Measurements from ENCODE around the gene SLIT1.

SLIT1 gene

DNA sequence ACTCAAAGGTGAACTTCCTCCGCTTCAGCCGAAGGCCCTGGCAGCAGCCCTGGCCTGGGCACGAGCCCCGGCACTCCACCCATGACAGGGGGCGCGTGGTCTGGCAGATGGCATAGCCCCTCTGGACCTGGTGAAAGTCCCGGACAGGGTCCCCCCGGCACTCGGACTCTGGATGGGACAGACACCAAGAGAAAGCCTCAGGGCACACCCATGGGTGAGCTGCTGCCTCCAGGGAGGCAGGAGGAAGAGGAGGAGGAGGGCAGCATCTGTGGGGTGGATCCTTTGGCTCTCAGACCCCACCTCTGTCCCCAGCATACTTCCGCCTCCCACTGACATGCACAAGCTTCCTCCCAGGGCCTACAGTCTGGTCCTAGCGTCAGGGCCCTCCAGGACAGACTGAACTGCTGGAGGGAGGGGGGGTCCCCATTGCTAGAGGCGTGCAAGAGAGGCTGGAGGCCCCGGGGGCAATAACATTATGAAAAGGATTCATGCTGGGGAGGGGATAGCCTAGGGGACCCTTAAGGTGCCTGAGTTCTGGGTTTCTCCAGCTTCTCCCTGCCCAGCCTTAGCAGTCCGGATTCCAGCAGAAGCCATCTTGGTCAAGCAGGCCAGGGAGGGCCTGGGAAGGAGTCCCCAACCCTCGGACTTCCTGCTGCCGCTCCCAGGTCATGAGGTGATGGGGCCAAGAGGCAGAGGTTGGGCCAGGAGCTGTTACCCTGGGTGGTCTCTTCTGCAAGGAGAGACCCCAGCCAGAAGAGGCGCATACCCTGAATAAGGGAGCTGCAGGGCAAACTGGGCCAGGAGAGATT lies 184.4 kb downstream of the SLIT1 start:
- DNase-seq (ENCODE audit: low read depth): no peak

DNA sequence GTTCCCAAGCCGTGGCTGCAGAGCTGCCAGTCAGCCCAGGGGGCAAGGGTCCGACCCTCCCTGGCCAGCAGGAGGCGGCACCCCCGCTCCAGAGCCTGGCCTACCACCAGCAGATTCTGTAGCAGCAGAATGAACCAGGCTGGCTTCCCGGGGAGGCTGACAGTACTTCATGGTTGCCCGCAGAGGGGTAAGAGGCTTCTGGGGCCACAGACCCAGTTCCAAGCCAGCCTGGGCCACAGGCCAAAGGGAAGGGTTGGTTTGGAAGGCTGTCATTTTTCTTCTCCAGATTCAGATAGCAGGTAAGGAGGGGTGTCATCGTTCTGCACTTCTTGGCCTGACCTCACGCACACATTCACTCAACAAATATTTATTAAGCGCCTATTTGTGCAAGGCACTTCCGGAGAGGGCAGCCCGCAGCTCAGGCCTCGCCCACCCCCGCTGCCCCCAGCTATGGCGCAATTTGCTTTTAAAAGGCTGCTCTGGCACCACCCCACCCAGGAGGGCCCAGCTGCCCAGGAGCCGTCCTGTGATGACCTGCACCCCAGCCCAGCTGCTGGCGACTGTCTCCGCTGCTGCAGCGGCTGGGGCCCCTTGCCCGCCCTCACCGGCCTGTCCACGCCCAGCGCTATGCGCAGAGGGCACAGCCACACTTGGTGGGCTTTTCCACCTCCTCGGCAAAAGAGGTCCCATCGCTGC lies 185.1 kb downstream of the SLIT1 start:
- no peak for DNase-seq (ENCODE audit: low read depth)

DNA sequence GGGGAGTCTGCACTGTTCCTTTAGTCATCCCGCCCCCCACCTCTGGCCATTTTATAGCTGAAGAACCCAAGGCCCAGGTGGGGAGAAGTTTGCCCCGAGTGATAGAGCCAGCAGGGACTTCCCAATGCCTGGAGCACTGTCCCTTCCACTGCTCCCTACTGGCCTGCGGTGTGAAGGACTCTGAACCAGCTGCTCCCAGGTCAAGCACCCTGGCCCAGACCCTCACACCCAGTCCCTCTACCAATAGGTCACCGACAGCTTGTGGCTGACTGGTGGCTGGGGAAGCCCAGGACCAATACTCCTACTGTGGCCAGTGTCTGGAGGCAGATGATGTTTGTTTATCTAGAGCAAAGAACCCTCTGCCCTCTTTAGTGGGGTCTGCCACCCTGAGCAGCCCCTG lies 185.8 kb downstream of the SLIT1 start:
- no peak for DNase-seq (ENCODE audit: low read depth)

DNA sequence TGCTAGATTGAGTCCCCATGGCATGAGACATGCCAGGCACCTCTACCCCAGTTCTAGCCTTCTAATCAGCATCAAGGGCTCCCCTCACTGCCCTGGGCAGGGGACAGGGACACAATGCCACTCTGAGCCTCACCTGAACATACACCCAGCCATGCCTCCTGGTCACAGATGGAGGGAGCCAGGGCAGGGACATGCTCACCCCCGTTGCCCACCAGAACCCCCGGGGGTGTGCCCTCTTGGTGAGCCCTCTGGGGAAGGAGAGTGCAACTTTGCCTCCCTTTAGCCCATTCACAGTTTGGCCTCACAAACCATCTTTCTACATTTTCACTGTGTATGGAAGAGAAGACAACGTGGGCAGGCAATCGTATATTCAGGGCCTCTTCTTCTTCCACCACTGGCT lies 186.4 kb downstream of the SLIT1 start:
- DNase-seq (ENCODE audit: low read depth): no peak

DNA sequence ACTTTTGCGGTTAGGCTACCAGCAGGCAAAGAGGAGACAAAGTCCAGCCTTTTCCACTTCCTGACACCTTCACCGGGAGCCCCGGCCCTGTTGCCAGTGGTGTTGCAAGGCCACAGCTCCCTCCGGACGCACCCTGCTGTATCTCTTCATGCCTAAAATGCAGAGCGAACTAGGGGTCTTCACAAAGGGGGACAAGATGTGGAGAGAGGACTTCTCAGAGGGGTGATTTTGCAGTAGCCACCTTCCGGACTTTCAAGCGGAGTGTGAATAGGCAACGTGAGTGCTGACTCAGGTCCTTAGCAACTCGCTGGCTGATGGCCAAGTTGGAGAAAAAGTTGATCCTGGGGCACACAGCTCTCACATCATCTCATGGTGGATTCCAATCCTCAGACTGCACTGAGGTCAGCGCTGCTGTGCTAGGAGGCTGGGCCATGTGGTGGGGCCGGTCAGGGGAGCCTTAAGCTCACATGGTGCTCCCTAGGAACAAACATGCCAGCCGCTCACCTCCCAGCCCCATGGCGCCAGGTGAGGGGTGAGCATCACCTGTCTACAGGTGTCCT lies 187.3 kb downstream of the SLIT1 start:
- no peak for DNase-seq (ENCODE audit: low read depth)

DNA sequence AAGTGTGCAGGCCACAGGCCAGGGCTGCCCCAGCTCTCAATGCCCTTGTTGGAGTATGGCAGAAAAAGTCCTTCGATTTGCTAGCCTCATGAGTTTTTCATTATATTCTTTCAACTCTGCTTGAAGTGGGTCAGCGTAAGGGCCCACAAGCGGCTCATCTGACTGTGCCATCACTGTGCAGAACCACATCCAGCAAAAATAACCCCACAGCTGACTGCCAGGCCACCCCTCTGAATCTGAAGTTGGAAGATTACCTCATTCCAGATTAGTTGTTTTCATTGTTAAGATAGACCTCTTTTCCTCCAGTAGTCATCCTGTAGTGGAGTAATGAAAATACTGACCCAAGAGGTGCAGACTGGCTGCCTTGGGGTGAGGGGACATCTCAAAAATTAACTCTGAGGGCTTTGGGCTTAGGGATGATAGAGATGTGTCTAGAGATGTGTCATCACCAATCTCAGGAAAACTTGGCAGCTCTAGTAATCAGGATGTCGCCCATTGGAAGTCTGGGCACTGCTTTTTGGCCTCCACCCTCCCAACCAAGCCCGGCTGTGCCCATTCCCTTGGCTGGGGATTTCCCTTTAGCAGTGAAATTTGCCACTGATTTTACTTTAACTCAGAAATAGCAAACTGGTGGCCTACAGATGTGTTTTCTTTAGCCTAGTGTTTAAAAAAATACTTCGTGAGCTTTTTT lies 189.3 kb downstream of the SLIT1 start:
- DNase-seq (ENCODE audit: low read depth): no peak

DNA sequence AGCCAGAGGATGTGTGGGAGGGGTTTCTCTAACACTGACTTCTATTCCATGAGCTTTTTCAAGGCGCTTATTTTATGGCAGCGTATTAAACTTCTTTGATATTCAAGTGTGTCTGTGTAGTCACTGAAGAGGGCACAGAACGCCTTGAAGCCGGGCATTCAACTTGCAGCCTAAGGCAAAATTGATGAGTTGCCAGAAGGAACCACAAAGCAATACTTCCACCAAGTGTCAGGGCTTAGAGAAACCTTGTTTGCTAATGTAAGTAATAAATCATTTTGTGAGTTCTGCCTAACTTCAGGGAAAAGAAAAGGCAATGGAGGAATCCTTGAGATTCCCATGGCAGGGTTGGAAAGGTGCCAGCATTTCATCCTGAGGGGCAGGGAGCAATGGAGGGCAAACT lies 189.9 kb downstream of the SLIT1 start:
- DNase-seq (ENCODE audit: low read depth): no peak

DNA sequence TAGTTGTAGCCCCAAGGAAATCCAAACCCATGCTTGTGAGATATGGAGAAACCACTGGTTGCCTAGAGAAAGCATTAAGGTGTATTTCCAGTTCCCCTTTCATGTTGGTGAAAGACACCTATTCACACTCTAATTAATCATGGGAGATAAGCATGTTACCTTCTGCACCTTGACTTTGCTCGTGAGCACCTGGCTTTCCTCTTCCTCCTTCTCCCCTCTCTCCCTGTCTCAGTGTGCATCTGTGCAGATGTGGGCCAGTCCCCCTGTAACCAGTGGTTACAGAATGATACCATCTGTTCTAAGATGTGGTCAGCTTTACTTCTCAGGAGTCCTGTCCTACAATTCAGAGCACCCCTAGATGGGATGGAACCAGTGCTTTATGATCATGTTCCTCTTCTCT lies 193.0 kb downstream of the SLIT1 start:
- DNase-seq (ENCODE audit: low read depth): no peak

DNA sequence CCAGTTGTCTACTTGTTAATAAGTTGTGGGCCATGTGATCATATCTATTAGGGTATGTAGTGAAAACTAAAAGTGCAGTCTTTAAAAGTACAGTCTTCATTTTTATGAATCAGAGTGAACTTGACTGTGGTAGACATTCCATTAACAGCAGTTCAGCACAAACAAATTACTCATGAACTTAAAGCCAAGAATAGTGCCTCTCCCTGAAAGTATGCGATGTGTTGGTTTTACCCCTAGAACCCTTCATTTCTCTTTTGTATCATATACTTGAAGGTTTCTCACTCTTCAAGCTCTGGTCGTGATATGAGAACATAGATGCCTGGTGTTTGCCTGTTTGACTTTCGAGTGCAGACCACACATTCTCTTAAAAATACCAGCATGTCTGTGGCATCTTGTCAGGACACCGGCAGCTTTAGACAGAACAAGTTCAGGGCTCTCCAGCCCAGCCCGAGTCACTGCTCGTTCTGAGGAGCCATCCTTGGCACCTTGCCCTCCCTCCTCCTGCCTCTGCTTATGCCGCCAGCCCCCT lies 194.4 kb downstream of the SLIT1 start:
- DNase-seq (ENCODE audit: low read depth): no peak

DNA sequence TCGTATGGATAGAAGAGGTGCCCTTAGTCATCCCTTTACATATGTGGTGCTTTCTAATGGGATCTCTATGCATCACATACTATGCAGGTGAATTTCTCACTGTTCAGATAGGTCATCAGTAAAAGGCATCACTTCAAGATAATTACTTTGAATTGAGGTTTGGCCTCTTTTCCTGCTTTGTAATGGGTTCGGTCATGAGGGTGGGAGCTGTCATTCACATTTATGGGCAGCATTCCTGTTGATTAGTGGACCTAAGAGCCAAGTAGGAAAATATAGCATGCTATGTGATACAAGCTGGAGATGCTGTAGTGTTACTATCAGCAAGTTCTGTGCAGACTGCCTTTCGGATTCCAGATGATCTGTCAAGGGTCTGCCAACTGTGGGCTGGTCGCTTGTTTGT lies 197.3 kb downstream of the SLIT1 start:
- DNase-seq (ENCODE audit: low read depth): no peak

DNA sequence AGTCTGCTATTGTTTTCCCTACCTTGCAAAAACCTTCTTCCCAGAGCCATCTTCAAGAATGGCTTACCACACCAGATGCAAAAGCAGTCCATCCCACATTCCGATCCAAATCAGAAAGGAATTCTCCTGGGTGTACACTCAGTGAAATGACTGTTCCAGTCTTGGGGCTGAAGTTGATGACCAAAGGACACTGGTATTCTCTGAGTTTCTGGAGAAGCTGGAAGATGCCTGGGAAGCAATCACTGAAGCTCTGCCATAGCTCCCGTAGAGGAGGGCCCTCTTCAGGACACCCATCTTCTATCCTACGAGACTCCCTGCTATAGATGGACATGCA lies 197.9 kb downstream of the SLIT1 start:
- DNase-seq (ENCODE audit: low read depth): no peak

DNA sequence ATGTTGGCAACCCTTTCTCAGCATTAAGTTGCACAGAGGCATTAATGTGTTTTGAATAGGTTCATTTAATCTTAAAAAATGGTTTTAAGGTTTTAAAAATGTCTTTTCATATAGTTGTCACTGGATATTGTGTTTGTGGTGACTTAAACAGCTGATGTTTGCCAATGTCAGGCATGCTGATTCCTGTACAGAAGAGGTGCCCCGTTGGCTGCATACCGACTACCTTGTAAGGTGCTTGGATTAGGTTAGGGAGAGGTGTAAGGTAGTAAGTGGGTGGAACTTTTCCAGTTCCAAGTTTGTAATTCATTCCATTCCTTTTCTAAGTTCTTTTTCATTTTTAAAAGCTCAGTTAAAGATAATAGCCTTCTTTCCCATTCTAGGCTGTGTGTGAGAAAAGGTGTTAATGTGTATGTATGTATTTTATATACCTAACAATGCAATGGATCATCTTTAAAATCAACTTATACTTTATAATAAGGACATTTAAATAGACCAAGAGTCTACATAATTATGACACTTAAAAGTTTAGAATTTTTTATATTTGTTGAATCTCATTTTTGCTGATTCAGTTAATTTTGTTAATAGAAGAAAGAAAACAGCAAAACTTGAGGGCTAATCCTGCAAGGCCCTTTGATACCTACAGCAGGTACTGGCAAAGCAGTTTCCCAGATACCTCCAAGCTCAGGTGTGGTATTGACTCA lies 198.5 kb downstream of the SLIT1 start:
- no peak for DNase-seq (ENCODE audit: low read depth)

DNA sequence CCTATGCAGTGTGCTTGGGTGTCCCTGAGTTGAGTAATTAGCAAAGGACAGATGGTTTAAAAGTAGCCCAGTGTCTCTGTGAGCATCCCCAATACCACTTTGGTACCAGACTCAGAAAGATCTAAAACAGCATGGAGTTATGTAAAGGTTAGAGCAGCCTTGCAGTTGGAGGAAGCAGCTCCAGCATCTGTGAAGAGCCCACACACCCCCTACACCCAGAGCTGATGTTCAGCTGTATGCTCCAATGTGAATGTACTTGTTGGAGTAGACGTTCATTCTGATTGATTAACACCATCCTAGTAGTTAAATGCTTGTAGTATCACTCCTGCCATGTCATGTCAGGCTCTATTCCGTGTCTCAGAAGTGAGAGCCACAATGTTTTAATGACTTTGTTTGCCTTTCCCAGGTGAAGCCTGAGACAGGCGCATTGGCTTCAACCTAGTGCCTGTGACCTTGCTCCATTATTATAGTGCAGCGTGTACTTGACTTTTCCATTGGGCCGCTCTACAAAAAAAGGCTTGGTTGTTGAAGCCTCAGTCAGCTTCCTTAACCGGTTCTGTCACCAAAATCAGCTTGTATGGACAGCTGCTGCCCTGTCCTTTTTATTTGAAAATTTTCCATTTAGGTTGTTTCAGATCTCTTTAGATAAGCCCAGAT lies 199.4 kb downstream of the SLIT1 start:
- DNase-seq (ENCODE audit: low read depth): no peak

DNA sequence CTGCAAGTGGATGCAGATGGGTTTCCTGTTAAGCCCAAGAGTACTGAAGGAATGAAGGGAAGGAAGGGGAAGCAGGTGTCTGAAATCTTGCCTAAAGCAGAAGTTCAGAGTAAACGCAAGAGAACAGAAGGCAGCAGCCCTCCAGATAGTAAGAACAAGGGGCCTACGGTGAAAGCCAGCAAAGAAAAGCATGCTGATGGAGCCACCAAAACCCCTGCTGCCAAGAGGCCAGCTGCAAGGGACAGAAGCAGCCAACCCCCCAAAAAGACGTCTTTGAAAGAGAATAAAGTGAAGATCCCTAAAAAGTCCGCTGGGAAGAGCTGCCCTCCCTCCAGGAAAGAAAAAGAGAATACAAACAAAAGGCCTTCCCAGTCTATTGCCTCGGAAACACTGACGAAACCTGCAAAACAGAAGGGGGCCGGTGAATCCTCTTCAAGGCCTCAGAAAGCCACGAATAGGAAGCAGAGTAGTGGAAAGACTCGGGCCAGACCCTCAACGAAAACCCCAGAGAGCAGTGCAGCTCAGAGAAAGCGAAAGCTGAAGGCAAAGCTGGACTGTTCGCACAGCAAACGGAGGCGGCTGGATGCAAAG lies 201.1 kb downstream of the SLIT1 start:
- DNase-seq (ENCODE audit: low read depth): no peak

DNA sequence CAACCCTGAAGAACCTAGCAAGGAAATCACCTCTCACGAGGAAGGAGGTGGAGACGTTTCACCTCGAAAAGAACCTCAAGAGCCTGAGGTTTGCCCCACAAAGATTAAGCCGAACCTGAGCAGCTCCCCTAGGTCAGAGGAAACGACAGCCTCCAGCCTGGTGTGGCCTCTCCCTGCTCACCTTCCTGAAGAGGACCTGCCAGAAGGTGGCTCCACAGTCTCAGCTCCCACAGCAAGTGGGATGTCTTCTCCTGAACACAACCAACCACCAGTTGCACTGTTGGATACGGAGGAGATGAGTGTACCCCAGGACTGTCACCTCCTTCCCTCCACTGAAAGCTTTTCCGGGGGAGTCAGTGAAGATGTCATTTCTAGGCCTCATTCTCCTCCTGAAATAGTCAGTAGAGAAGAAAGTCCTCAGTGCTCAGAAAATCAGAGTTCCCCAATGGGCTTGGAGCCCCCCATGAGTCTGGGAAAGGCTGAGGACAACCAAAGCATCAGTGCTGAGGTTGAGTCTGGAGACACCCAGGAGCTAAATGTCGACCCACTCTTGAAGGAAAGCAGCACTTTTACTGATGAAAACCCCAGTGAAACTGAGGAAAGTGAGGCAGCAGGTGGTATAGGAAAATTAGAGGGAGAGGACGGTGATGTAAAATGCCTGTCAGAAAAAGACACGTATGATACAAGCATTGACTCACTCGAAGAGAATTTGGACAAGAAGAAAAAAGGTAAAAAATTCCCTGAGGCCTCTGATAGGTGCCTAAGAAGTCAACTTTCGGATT lies 203.4 kb downstream of the SLIT1 start:
- DNase-seq (ENCODE audit: low read depth): no peak

DNA sequence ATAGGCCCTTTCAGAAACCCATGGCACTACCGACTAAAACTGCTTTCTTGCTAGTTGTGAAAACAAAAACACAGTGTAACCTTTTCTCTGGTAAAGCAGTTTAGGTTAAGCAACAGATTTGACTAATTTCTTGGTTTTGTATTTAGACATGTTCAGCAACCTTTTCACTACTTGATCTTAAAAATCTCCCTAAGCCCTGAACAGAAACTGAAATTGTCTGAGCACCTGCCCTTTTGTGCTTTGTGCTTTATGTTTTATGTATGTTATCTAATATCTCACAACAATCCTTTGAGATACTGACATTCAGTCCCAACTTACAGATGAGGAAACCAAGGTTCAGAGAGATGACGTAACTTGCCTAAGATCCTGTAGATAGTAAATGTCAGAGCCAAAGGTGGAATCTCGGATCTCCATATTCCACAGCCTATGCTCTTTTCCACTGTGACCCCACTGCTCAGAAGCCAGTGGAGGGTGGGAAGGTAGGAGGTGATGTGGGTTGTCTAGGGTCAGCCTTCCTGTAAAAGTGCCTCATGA lies 207.1 kb downstream of the SLIT1 start:
- DNase-seq (ENCODE audit: low read depth): no peak

DNA sequence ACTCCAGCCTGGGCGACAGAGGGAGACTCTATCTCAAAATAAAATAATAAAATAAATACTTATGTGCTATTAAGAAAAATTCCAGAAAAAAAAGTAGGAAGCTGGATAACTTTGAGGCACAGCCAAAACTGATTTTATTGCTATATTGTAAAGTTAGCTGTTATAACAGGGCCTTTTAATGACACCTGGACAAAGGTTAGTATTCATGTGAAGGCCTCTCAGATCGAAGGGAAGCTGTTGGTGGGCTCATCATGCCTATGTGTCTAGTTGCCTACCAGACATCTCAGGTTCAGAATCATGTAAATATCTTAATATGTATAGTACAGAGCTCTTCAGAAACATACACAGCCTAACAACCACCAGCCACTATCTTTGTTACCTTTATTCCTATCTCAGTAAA lies 210.6 kb downstream of the SLIT1 start:
- no peak for DNase-seq (ENCODE audit: low read depth)

DNA sequence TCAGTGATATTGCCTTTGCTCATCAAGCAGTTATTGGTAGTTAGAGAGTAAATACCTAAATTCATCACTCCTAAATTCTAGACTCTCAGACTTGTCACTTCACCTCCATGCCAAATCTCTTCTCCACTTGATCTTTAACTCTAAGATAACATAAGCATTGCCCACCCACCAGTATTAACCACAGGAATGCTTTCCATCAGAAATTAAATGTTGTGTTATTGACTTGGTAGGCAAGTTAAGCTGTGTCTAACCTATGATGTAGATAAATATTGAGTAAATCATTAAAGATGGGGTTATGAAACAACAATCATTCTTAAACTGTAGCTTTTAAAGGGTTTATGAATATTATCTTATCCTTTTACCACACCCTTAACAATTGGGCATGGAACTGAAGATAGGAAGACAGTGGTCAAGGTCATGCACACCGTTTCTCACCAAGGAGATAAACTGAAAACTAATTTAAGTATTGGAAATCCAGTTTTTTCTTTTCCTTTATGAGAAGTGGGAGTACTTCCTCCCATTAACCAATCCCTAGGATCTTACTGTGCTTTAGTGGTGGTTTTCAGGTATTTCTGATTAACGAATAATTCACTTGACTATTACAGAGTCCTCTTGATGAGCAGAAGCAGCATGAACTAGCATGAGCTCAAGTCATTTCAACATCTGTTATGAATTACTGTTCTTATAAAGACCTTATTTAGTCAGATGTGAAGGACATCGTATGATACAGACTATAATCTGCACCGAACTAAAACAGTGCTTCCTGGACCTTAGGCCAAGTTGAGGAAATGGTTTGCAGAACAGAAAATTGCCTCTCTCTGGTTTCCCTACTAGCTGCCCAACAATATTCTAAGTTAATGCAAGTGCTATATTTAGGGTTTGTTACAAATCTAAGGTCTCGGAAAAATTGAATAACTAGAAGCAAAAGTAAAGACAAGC lies 211.7 kb downstream of the SLIT1 start:
- no peak for DNase-seq (ENCODE audit: low read depth)

DNA sequence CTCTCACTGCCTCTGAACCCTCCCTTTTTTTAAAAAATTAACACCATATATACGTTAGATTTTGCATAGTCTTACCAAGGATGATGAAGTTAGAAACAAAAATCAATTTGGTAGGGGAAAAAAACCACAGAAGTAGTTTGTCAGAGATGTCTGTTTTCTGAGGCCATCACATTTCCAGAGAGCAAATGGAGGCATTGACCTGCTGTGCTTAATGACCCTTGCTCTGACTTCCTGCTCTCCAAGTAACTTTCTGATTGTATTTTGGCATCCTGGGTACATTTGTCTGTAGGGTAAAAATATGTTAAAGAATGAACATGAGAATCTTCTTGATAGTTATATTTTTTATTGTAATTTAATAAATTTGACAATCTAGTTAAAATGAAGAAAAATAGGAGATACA lies 213.5 kb downstream of the SLIT1 start:
- DNase-seq (ENCODE audit: low read depth): no peak
